Suprapubic skin (tissue), 4 donors: ENCODE results near the gene ITPR2. TPM values are rescaled to one million over a fixed set of nuclear protein-coding genes. Genes with fewer than 3 reads are reported as not detected.

Source experiments
- DNase-seq, 2 donors: peaks; one replicate each; pipeline ENCODE4 v3.0.0-alpha.2; 2019; ENCODE audit warnings: low spot score in 2 of 2
- H3K27ac ChIP-seq: fragments of 200-600 bp; sonication (generic); one replicate; pipeline ENCODE4 v1.5.1; 2019
- H3K27me3 ChIP-seq: fragments of 200-600 bp; sonication (generic); one replicate; pipeline ENCODE4 v1.5.1; 2019
- H3K36me3 ChIP-seq: fragments of 200-600 bp; sonication (generic); one replicate; pipeline ENCODE4 v1.5.1; 2019
- H3K4me1 ChIP-seq: fragments of 200-600 bp; sonication (generic); one replicate; pipeline ENCODE4 v1.5.1; 2019
- H3K4me3 ChIP-seq: fragments of 200-600 bp; sonication (generic); one replicate; pipeline ENCODE4 v1.5.1; 2019; ENCODE audit warnings: mild to moderate bottlenecking
- H3K9me3 ChIP-seq: fragments of 200-600 bp; sonication (generic); one replicate; pipeline ENCODE4 v1.5.1; 2019
- CTCF ChIP-seq, 2 donors: fragments of 200-600 bp in 1 of 2; fragments of 450-650 bp in 1 of 2; sonication (generic) in 1 of 2; IDR thresholded peaks; one replicate each; pipeline ENCODE4 v1.5.1; 2016 to 2019; ENCODE audit warnings: antibody characterized with exemption in 2 of 2, mild to moderate bottlenecking in 1 of 2, moderate library complexity in 1 of 2
- EP300 ChIP-seq: sonication (generic); formaldehyde crosslinking; IDR thresholded peaks from one replicate; pipeline ENCODE4 v1.6.1; 2017; ENCODE audit warnings: antibody characterized with exemption
- POLR2A ChIP-seq, 2 donors: fragments of 450-650 bp; IDR thresholded peaks; one replicate each; pipeline ENCODE4 v1.6.1; 2017; ENCODE audit warnings: antibody characterized with exemption in 2 of 2, mild to moderate bottlenecking in 2 of 2, moderate library complexity in 2 of 2
- POLR2AphosphoS5 ChIP-seq, 3 donors: sonication (generic); formaldehyde crosslinking; IDR thresholded peaks; one replicate each; pipeline ENCODE4 v1.6.1; 2017; ENCODE audit warnings: antibody characterized with exemption in 3 of 3
- WGBS: methylation state at CpG from one replicate; pipeline ENCODE4 v1.1.5; 2018; 5-methylcytosine and 5-hydroxymethylcytosine counted together
- total RNA-seq, 4 donors: library from RNA; depleted of rRNA; stranded (reverse); fragments of >200 nt; gene quantifications; one replicate each; pipeline ENCODE4 v1.1.0, GENCODE V29; 2016

Gene ITPR2
- total RNA-seq, 4 donors from 2014 or later = 59.6 to 159 (median 72.1) TPM

- no peaks in the 10 kb centered on the region for H3K9me3 ChIP-seq
- H3K4me1 ChIP-seq = no peaks in the 10 kb centered on the region
- H3K36me3 ChIP-seq = peaks cover 15% of the 10 kb centered on the region
- WGBS = 90% methylated on average over 2 of the region's 2 CpGs
- H3K27me3 ChIP-seq = no peaks in the 10 kb centered on the region
- H3K4me3 ChIP-seq = no peak overlapping the region
- TF ChIP-seq CTCF (IDR thresholded peaks at IDR 0.05) (no peak), EP300 (no peak), POLR2AphosphoS5 (IDR thresholded peaks at IDR 0.05) (no peak), POLR2A (IDR thresholded peaks at IDR 0.05) (no peak)
- H3K27ac ChIP-seq = no peak overlapping the region
- DNase-seq = no peak
Observed at GRCh38 chr12:26717757-26718156, 115.2 kb downstream of the ITPR2 start.

- Histone ChIP-seq H3K9me3 (no peaks in the 10 kb centered on the region), H3K4me3 (no peak overlapping the region), H3K27ac (no peak overlapping the region), H3K4me1 (no peaks in the 10 kb centered on the region), H3K36me3 (peaks cover 25% of the 10 kb centered on the region), H3K27me3 (no peaks in the 10 kb centered on the region)
- WGBS = 93% methylated on average over 5 of the region's 5 CpGs
- no peak for DNase-seq
- no peak for TF ChIP-seq POLR2A (IDR thresholded peaks at IDR 0.05)
- TF ChIP-seq CTCF (IDR thresholded peaks at IDR 0.05) = no peak
- no peak for TF ChIP-seq EP300
- no peak for TF ChIP-seq POLR2AphosphoS5 (IDR thresholded peaks at IDR 0.05)
Observed at GRCh38 chr12:26715232-26715631, 117.8 kb downstream of the ITPR2 start.

GRCh38 chr12:26713885-26714383 lies 119.1 kb downstream of the ITPR2 start:
- no peak overlapping the region for H3K27ac ChIP-seq
- DNase-seq = no peak
- no peaks in the 10 kb centered on the region for H3K9me3 ChIP-seq
- 94% methylated on average over 8 of the region's 8 CpGs for WGBS
- TF ChIP-seq POLR2AphosphoS5 (IDR thresholded peaks at IDR 0.05) (no peak), POLR2A (IDR thresholded peaks at IDR 0.05) (no peak), CTCF (IDR thresholded peaks at IDR 0.05) (no peak), EP300 (no peak)
- H3K36me3 ChIP-seq = peaks cover 25% of the 10 kb centered on the region
- H3K27me3 ChIP-seq = no peaks in the 10 kb centered on the region
- H3K4me3 ChIP-seq = no peak overlapping the region
- H3K4me1 ChIP-seq = no peaks in the 10 kb centered on the region

- Histone ChIP-seq H3K4me3 (no peak overlapping the region), H3K36me3 (peaks cover 25% of the 10 kb centered on the region), H3K27ac (no peak overlapping the region), H3K9me3 (no peaks in the 10 kb centered on the region), H3K27me3 (no peaks in the 10 kb centered on the region), H3K4me1 (no peaks in the 10 kb centered on the region)
- no peak for DNase-seq
- WGBS = 45% methylated on average over 4 of the region's 5 CpGs
- TF ChIP-seq POLR2AphosphoS5 (IDR thresholded peaks at IDR 0.05) (no peak), EP300 (no peak), CTCF (IDR thresholded peaks at IDR 0.05) (no peak), POLR2A (IDR thresholded peaks at IDR 0.05) (no peak)
Observed at GRCh38 chr12:26712892-26713291, 120.1 kb downstream of the ITPR2 start.

GRCh38 chr12:26711569-26711968 lies 121.4 kb downstream of the ITPR2 start:
- WGBS = 91% methylated on average over 3 of the region's 3 CpGs
- Histone ChIP-seq H3K9me3 (no peaks in the 10 kb centered on the region), H3K27ac (no peak overlapping the region), H3K36me3 (peaks cover 25% of the 10 kb centered on the region), H3K4me1 (no peaks in the 10 kb centered on the region), H3K4me3 (no peak overlapping the region), H3K27me3 (no peaks in the 10 kb centered on the region)
- DNase-seq = no peak
- TF ChIP-seq CTCF (IDR thresholded peaks at IDR 0.05) (no peak), POLR2AphosphoS5 (IDR thresholded peaks at IDR 0.05) (no peak)
